ENCODE data around the gene DPP3. TPM values are rescaled to one million over a fixed set of nuclear protein-coding genes. Genes with fewer than 3 reads are reported as not detected.

Gene DPP3
- total and polyA plus RNA-seq, 2 of the 4 experiments (the other 2 are of a cell fraction) = 51.8 to 66.3 TPM

DNA sequence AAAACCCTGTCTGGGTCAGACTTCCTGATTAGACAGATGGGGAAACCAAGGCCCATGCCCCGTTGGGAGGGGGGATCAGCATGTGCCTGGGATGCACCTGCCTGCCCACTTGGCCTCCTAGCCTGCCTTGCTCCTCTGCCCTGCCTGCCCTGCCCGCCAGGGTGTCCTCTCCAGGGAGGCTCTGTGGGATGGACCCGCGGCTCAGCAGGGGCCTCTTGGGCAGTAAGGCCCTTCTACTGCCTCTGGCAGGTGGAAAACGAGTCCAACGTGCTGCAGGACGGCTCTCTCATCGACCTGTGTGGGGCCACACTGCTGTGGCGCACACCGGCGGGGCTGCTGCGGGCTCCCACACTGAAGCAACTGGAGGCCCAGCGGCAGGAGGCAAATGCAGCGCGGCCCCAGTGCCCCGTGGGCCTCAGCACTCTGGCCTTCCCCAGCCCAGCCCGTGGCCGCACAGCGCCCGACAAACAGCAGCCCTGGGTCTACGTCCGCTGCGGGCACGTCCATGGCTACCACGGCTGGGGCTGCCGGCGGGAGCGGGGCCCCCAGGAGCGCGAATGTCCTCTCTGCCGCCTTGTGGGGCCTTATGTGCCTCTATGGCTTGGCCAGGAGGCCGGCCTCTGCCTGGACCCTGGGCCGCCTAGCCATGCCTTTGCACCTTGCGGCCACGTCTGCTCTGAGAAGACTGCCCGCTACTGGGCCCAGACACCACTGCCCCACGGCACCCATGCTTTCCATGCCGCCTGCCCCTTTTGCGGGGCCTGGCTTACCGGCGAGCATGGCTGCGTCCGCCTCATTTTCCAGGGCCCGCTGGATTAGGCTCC lies 4.7 kb upstream of the DPP3 start:
- peaks cover 11% of the 10 kb centered on the region; the same call in 1 of the 2 replicates for H4K20me1 ChIP-seq (ENCODE audit: insufficient read depth, low read length)
- H3K4me2 ChIP-seq (ENCODE audit: low read depth, low read length) = no peak overlapping the region
- no peak overlapping the region for H2BK20ac ChIP-seq (ENCODE audit: low read depth, low read length)
- ChIA-PET POLR2A (ENCODE audit: unreplicated experiment) (no interaction called here), CTCF (no interaction called here)
- dilution Hi-C loops (cut with HindIII; ENCODE audit: low sequenced_read_pairs, unreplicated experiment) = no loop called here
- H3K9me1 ChIP-seq (ENCODE audit: insufficient read depth, low read length) = 0 out of 2 replicates have a peak, but pooled peaks cover 11% of the 10 kb centered on the region
- no peak overlapping the region for H3K4me3 ChIP-seq (ENCODE audit: insufficient read depth, low read depth, low read length)
- in situ Hi-C loops (cut with MboI; ENCODE audit: low sequenced_read_pairs) = no loop called here
- no TSS peak for BruUV-seq (replicated peaks)
- no peak for ATAC-seq (ENCODE audit: low read depth)
- H2BK120ac ChIP-seq (ENCODE audit: low read depth, low read length) = no peak overlapping the region
- H3K27ac ChIP-seq (ENCODE audit: insufficient read depth, low read length) = no peak overlapping the region
- H2AFZ ChIP-seq (replicated peaks; ENCODE audit: low read length, poor library complexity) = no peak overlapping the region
- H3K56ac ChIP-seq (ENCODE audit: extremely low read depth, insufficient read depth, low read length) = no peak overlapping the region
- no peak for DNase-seq
- H2BK15ac ChIP-seq (ENCODE audit: low read depth, low read length) = no peak overlapping the region
- H2AK9ac ChIP-seq (replicated peaks; ENCODE audit: low read depth, low read length, poor library complexity) = no peak overlapping the region
- H4K5ac ChIP-seq (ENCODE audit: low read depth, low read length) = no peak overlapping the region
- H3K9me3 ChIP-seq (ENCODE audit: control insufficient read depth, insufficient read depth, low read length) = no peaks in the 10 kb centered on the region
- H4K91ac ChIP-seq (ENCODE audit: insufficient read depth, low read depth, low read length) = no peak overlapping the region
- no peaks in the 10 kb centered on the region for H3K27me3 ChIP-seq (ENCODE audit: control insufficient read depth, insufficient read depth, low read length)
- H3K23ac ChIP-seq (ENCODE audit: low read depth, low read length) = no peak overlapping the region
- no peak overlapping the region for H3K14ac ChIP-seq (replicated peaks; ENCODE audit: low read depth, low read length)
- WGBS, 2 experiments (ENCODE audit: extremely low coverage in 2 of 2, insufficient read length in 1 of 2) = 94% methylated on average over 31 of the region's 44 CpGs; no CpG with 5 or more reads in 1 of the 2 experiments
- H3K36me3 ChIP-seq (ENCODE audit: control insufficient read depth, insufficient read depth, low read length) = peaks cover 29% of the 10 kb centered on the region
- H3K9ac ChIP-seq (ENCODE audit: low read depth, low read length) = no peak overlapping the region
- peaks cover 5% of the 10 kb centered on the region for H3K4me1 ChIP-seq (ENCODE audit: control insufficient read depth, insufficient read depth, low read length)
- intact Hi-C loops (cut with micrococcal nuclease) = no loop called here
- H3K18ac ChIP-seq (ENCODE audit: low read depth, low read length) = no peak overlapping the region
- H2BK5ac ChIP-seq (ENCODE audit: low read depth, low read length, poor library complexity, severe bottlenecking) = no peak overlapping the region
- TF ChIP-seq CHD1 (IDR thresholded peaks at IDR 0.05; ENCODE audit: low read depth, low read length) = no peak
- no peak overlapping the region for H2AK5ac ChIP-seq (ENCODE audit: low read depth, low read length)
- peaks cover 14 to 39% of the 10 kb centered on the region in 2 experiments for H3K79me1 ChIP-seq (ENCODE audit: low read depth in 1 of 2, low read length in 2 of 2)
- H4K8ac ChIP-seq (ENCODE audit: low read depth in 2 of 2, low read length in 2 of 2) = no peak overlapping the region
- H3K4ac ChIP-seq (ENCODE audit: low read depth, low read length) = no peak overlapping the region

All from IMR-90 (cell line).